GM19467 (cell line): ENCODE results near the gene TNF.
A peak's percentile ranks its signal among the peaks of the same experiment; 100 is the strongest.

Experiments used
- ATAC-seq: cut with Tn5 transposase; IDR thresholded peaks from one replicate; pipeline ENCODE4 v1.9.1; 2021; ENCODE audit warnings: mild to moderate bottlenecking, moderate library complexity; ENCODE audit not compliant: unreplicated experiment

The TNF gene

DNA sequence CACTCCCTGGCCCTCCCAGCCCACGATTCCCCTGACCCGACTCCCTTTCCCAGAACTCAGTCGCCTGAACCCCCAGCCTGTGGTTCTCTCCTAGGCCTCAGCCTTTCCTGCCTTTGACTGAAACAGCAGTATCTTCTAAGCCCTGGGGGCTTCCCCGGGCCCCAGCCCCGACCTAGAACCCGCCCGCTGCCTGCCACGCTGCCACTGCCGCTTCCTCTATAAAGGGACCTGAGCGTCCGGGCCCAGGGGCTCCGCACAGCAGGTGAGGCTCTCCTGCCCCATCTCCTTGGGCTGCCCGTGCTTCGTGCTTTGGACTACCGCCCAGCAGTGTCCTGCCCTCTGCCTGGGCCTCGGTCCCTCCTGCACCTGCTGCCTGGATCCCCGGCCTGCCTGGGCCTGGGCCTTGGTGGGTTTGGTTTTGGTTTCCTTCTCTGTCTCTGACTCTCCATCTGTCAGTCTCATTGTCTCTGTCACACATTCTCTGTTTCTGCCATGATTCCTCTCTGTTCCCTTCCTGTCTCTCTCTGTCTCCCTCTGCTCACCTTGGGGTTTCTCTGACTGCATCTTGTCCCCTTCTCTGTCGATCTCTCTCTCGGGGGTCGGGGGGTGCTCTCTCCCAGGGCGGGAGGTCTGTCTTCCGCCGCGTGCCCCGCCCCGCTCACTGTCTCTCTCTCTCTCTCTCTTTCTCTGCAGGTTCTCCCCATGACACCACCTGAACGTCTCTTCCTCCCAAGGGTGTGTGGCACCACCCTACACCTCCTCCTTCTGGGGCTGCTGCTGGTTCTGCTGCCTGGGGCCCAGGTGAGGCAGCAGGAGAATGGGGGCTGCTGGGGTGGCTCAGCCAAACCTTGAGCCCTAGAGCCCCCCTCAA is 3.1 kb upstream of the TNF start, which contains the start of gene LTA:
Gene LTA, plus strand, starts transcription at position 249 of the 871 bp plus-strand sequence. Its CDS starts 454 bp downstream, at position 703.
- ATAC-seq, result peak; percentile 30

DNA sequence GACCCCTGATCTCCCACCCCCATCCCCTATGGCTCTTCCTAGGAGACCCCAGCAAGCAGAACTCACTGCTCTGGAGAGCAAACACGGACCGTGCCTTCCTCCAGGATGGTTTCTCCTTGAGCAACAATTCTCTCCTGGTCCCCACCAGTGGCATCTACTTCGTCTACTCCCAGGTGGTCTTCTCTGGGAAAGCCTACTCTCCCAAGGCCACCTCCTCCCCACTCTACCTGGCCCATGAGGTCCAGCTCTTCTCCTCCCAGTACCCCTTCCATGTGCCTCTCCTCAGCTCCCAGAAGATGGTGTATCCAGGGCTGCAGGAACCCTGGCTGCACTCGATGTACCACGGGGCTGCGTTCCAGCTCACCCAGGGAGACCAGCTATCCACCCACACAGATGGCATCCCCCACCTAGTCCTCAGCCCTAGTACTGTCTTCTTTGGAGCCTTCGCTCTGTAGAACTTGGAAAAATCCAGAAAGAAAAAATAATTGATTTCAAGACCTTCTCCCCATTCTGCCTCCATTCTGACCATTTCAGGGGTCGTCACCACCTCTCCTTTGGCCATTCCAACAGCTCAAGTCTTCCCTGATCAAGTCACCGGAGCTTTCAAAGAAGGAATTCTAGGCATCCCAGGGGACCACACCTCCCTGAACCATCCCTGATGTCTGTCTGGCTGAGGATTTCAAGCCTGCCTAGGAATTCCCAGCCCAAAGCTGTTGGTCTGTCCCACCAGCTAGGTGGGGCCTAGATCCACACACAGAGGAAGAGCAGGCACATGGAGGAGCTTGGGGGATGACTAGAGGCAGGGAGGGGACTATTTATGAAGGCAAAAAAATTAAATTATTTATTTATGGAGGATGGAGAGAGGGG is 1.9 kb upstream of the TNF start:
- no peak for ATAC-seq

DNA sequence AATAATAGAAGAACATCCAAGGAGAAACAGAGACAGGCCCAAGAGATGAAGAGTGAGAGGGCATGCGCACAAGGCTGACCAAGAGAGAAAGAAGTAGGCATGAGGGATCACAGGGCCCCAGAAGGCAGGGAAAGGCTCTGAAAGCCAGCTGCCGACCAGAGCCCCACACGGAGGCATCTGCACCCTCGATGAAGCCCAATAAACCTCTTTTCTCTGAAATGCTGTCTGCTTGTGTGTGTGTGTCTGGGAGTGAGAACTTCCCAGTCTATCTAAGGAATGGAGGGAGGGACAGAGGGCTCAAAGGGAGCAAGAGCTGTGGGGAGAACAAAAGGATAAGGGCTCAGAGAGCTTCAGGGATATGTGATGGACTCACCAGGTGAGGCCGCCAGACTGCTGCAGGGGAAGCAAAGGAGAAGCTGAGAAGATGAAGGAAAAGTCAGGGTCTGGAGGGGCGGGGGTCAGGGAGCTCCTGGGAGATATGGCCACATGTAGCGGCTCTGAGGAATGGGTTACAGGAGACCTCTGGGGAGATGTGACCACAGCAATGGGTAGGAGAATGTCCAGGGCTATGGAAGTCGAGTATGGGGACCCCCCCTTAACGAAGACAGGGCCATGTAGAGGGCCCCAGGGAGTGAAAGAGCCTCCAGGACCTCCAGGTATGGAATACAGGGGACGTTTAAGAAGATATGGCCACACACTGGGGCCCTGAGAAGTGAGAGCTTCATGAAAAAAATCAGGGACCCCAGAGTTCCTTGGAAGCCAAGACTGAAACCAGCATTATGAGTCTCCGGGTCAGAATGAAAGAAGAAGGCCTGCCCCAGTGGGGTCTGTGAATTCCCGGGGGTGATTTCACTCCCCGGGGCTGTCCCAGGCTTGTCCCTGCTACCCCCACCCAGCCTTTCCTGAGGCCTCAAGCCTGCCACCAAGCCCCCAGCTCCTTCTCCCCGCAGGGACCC is 981 bp upstream of the TNF start:
- ATAC-seq, result no peak

DNA sequence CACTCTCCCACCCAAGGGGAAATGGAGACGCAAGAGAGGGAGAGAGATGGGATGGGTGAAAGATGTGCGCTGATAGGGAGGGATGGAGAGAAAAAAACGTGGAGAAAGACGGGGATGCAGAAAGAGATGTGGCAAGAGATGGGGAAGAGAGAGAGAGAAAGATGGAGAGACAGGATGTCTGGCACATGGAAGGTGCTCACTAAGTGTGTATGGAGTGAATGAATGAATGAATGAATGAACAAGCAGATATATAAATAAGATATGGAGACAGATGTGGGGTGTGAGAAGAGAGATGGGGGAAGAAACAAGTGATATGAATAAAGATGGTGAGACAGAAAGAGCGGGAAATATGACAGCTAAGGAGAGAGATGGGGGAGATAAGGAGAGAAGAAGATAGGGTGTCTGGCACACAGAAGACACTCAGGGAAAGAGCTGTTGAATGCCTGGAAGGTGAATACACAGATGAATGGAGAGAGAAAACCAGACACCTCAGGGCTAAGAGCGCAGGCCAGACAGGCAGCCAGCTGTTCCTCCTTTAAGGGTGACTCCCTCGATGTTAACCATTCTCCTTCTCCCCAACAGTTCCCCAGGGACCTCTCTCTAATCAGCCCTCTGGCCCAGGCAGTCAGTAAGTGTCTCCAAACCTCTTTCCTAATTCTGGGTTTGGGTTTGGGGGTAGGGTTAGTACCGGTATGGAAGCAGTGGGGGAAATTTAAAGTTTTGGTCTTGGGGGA is 754 bp downstream of the TNF start:
- no peak for ATAC-seq

DNA sequence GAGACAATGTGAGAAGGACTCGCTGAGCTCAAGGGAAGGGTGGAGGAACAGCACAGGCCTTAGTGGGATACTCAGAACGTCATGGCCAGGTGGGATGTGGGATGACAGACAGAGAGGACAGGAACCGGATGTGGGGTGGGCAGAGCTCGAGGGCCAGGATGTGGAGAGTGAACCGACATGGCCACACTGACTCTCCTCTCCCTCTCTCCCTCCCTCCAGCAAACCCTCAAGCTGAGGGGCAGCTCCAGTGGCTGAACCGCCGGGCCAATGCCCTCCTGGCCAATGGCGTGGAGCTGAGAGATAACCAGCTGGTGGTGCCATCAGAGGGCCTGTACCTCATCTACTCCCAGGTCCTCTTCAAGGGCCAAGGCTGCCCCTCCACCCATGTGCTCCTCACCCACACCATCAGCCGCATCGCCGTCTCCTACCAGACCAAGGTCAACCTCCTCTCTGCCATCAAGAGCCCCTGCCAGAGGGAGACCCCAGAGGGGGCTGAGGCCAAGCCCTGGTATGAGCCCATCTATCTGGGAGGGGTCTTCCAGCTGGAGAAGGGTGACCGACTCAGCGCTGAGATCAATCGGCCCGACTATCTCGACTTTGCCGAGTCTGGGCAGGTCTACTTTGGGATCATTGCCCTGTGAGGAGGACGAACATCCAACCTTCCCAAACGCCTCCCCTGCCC is 1.7 kb downstream of the TNF start:
- no peak for ATAC-seq

DNA sequence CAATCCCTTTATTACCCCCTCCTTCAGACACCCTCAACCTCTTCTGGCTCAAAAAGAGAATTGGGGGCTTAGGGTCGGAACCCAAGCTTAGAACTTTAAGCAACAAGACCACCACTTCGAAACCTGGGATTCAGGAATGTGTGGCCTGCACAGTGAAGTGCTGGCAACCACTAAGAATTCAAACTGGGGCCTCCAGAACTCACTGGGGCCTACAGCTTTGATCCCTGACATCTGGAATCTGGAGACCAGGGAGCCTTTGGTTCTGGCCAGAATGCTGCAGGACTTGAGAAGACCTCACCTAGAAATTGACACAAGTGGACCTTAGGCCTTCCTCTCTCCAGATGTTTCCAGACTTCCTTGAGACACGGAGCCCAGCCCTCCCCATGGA is 2.2 kb downstream of the TNF start:
- no peak for ATAC-seq

DNA sequence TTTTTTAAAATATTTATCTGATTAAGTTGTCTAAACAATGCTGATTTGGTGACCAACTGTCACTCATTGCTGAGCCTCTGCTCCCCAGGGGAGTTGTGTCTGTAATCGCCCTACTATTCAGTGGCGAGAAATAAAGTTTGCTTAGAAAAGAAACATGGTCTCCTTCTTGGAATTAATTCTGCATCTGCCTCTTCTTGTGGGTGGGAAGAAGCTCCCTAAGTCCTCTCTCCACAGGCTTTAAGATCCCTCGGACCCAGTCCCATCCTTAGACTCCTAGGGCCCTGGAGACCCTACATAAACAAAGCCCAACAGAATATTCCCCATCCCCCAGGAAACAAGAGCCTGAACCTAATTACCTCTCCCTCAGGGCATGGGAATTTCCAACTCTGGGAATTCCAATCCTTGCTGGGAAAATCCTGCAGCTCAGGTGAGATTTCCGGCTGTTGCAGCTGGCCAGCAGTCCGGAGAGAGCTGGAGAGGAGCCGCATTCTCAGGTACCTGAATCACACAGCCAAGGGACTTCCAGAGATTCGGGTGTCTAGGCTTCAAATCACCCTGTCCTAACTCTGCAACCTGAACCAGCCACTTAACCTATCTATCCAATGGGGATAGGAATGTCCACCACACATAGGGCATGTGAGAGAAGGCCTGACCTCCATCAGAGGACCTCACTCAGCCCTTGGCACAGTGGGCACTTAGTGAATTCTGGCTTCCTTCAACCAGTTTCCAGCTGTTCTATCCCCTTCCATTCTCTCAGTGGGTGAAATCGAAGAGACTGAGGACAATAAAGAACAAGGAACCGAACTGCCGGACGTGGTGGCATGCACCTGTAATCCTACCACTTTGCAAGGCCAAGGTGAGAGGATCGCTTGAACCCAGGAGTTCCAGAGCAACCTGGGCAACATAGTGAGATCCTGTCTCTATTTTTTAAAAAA is 3.1 kb downstream of the TNF start:
- ATAC-seq, result no peak

DNA sequence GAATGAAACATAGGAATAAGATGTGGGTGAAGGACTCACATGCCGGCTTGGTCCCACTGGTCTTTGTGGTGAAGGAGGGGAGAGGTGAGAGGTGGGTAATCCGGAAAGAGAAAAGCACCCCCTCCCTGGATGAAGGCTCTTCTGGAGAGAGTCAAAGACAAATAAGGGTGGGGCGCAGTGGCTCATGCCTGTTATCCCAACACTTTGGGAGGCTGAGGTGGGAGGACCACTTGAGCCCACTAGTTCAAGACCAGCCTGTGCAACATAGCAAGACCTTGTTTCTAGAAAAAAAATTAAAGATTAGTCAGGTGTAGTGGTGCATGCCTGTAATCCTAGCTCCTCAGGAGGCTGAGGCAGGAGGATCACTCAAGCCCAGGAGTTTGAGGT is 3.7 kb downstream of the TNF start:
- no peak for ATAC-seq

DNA sequence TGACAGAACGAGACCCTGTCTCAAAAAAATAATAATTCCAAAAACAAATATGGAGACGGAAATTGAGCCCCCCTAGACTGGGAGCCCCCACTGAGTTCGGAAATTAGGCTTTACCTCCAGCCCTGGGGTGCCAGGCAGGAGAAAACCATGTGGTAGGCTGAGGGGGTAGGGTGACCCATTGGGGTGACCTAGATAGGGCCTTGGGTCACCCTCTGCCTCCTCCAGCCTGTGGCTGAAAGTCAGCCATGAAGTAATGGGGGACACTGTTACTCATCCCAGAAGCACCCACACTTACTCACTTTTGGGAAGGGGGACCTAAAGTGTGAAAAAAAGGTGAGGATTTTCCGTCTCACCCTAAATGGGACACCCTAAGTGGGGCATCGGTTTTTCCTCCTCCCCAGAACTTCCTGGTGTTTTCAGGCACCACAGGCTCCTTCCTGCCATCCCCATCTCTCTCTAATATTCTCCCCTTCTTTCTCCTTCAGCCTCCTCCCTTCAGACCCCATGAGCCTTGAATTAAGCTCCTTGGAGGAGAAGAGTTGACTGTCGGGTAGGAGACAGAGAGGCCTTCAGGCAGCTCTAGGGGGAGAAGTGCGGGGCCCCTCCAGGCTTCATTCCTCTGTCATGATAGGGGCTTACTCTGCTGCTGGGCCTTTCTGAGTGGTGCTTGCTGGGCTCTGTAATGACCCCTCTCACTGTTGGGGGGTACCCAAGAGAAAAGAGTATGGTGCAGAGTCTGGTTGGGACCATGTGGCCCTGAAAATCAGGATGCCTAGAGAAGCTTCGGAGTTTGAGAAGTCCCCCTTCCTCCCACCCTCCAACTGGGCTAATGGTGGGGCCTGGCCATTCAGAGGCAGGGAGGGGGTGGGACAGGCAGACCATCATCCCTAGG is 4.4 kb downstream of the TNF start:
- ATAC-seq, result no peak

DNA sequence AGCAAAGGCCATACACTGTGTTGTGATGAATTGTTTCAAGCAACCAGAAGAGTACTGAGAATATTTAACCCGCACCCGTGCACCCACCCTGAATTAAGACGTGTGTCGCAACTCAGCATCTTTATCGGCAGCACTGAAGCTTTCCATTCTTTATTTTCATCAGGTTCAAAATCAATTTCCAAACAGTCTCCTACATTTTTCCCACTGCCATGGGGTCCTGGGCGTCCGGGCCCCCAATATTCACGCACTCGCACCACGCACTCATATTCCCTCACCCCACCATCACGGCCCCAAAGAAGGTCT is 5.0 kb downstream of the TNF start:
- ATAC-seq, result no peak

DNA sequence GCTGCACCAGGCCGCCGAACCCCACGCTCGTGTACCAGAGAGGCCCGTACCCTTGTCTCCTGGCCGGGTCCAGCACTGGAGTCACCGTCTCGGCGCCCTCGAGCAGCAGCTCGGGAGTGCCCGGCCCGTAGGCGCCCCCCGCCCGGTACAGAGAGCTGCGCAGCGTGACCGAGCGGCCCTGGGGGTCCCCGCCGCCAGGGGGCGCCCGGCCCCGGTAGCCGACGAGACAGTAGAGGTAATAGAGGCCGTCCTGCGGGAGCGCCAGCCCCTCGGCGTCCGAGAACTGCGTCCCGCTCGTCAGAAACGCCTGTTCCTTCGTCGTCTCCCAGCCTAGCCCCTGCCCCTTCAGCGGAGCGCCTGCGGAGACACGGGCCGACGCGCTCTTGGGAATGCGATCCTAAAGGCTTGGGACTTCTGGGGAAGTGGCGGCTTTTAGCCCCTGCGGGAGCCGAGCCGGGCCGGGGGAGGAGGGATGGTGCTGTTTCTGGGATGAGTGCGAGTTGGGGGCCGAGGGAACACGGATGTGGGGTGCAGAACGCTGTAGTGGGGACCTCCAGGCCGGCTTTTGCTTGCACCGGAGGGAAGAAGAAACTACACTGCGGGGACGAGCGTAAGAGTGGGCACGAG is 5.6 kb downstream of the TNF start:
- ATAC-seq, result peak; percentile 51

DNA sequence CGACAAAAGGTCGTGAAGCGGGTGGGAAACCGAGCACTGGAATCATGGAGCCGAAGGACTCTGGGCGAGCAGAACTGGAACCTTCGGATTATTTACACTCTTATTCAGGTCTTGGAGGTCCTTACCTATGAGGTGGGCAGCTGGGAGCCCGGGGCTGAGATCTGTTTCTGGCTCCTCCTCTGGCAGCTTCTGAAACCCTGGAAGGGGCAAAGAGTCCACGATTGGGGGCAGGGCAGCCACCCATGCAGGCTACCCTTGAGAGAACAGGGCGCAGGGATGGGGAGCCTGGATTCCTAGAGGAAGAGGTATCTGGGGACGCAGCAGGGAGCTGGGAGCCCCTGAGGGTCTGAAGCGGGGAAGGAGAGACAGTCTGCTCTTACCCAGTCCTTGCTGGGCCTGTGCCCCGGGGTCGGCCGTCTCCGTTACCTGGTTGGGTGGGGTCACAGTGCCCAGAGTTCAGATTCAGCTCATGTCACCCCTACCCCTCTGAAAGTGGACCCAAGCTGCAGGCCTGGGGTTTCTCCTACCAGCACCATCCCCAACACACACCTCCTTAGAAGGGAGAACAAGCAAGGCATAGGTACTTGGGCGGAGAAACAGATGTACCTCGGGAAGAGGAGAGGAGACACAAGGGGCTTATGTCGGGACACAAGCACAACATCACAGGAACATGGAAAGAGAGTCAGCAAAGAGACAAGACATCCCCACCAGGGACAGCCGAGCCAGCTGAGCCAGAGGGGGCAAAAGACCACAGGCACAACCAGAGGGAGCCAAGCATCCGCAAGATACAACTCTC is 6.3 kb downstream of the TNF start:
- ATAC-seq, result no peak

DNA sequence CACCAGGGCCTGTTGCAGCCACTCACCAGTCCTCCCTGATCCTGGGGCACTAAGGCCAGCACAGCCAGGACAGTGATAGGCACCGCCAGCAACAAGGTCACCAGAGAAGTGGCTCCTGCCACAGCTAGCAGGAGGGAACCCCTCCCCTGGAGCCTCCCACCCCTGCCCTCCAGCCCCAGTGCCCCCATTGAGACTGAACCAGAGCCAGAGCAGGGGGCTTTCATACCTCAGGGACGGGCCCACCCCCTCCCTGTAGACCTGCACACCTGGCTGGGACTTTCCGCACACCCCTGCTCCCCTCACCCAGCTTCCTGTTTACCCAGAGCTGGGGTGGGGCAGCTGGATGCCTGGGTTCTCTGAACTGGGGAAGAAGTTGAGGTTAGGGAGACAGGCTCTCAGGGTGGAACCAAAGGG is 6.9 kb downstream of the TNF start, which contains the start of gene LTB:
Gene LTB, minus strand, starts transcription at position 195 of the 414 bp plus-strand sequence. Its CDS starts 7 bp downstream, at position 188.
- ATAC-seq, result no peak

DNA sequence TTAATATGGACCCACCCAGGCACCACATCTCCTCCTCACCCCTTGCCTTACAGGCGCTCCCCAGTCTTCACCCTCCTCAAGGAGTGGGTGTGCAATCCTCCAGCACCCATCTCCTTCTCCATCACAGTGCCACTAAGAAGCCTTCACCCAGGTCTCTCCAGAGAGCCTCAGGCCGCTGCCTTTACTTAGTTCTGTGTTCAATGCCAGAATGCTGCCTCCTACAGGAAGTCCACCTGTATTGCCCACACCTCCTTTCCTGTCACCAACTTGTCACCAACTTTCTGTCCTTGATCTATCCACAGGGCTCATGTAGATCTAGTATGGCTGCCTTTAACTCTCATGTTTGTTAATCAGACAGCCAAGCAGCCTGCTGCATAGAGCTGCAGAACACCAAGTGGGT is 10.1 kb downstream of the TNF start:
- no peak for ATAC-seq

DNA sequence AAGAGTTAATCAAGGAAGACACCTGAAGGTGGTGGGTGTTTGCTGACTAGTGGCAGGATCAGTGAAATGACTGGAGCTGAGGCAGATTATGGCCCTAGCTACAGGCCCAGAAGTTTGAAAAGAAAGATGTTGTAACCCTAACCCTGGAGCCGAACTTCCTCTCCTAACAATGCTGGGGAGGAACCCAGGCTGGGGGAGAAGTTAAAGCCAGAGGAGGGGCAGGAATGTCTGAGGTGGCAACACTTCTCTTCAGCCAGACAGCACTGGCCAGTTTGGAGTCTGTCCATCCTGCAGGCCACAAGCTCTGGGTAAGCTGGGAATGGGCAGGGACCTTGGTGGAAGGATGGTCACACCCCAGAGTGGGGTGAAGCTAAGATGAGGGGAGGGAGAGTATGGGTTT is 10.6 kb downstream of the TNF start, which contains the start of gene LST1:
Gene LST1, plus strand, starts transcription at position 270 of the 400 bp plus-strand sequence. CDS start 1,023 bp downstream, outside the sequence.
- ATAC-seq, result no peak
